HL-60 (cell line): ENCODE results near the gene CDH23.

ENCODE experiments used
- GABPA ChIP-seq: IDR thresholded peaks from 2 replicates; pipeline ENCODE4 v1.6.1; 2012; ENCODE audit warnings: low read depth
- POLR2AphosphoS5 ChIP-seq: IDR thresholded peaks from 2 replicates; pipeline ENCODE4 v1.6.1; 2012; ENCODE audit warnings: low read depth
- SPI1 ChIP-seq: IDR thresholded peaks from 2 replicates; pipeline ENCODE4 v1.6.1; 2012; ENCODE audit warnings: low read depth, mild to moderate bottlenecking, borderline replicate concordance
- TF ChIP-seq, protein P1 (sequence below): IDR thresholded peaks from one replicate; pipeline ENCODE4 v1.5.1; 2011; ENCODE audit warnings: low read length, control low read depth, inconsistent platforms; ENCODE audit not compliant: insufficient read depth
- TF ChIP-seq, protein P2 (sequence below): IDR thresholded peaks from 2 replicates; pipeline ENCODE4 v1.6.1; 2012; ENCODE audit warnings: low read depth; ENCODE audit not compliant: insufficient replicate concordance

DNA sequence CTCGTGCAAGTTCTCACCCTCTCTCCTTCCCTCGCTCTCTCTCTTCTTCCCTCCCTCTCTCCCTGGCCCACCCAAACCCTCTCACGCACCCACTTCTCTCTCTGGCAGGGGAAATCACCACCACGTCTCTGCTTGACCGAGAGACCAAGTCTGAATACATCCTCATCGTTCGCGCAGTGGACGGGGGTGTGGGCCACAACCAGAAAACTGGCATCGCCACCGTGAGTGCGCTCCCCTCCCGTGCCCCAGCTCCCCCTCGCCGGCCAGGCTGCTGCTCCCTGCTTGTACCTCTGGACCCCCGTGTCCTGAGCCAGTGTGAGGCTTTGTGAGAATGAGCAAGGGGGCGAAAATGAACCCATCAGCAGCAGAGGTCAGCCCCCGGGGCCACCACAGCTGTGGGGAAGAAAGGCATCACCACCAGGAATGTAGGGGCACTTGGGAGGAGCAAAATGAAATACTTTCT, 297.4 kb downstream of the CDH23 start:
- TF ChIP-seq, protein P1, sequence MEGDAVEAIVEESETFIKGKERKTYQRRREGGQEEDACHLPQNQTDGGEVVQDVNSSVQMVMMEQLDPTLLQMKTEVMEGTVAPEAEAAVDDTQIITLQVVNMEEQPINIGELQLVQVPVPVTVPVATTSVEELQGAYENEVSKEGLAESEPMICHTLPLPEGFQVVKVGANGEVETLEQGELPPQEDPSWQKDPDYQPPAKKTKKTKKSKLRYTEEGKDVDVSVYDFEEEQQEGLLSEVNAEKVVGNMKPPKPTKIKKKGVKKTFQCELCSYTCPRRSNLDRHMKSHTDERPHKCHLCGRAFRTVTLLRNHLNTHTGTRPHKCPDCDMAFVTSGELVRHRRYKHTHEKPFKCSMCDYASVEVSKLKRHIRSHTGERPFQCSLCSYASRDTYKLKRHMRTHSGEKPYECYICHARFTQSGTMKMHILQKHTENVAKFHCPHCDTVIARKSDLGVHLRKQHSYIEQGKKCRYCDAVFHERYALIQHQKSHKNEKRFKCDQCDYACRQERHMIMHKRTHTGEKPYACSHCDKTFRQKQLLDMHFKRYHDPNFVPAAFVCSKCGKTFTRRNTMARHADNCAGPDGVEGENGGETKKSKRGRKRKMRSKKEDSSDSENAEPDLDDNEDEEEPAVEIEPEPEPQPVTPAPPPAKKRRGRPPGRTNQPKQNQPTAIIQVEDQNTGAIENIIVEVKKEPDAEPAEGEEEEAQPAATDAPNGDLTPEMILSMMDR, result no peak
- TF ChIP-seq GABPA, result no peak
- TF ChIP-seq POLR2AphosphoS5, result no peak
- TF ChIP-seq, protein P2, sequence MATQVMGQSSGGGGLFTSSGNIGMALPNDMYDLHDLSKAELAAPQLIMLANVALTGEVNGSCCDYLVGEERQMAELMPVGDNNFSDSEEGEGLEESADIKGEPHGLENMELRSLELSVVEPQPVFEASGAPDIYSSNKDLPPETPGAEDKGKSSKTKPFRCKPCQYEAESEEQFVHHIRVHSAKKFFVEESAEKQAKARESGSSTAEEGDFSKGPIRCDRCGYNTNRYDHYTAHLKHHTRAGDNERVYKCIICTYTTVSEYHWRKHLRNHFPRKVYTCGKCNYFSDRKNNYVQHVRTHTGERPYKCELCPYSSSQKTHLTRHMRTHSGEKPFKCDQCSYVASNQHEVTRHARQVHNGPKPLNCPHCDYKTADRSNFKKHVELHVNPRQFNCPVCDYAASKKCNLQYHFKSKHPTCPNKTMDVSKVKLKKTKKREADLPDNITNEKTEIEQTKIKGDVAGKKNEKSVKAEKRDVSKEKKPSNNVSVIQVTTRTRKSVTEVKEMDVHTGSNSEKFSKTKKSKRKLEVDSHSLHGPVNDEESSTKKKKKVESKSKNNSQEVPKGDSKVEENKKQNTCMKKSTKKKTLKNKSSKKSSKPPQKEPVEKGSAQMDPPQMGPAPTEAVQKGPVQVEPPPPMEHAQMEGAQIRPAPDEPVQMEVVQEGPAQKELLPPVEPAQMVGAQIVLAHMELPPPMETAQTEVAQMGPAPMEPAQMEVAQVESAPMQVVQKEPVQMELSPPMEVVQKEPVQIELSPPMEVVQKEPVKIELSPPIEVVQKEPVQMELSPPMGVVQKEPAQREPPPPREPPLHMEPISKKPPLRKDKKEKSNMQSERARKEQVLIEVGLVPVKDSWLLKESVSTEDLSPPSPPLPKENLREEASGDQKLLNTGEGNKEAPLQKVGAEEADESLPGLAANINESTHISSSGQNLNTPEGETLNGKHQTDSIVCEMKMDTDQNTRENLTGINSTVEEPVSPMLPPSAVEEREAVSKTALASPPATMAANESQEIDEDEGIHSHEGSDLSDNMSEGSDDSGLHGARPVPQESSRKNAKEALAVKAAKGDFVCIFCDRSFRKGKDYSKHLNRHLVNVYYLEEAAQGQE, result no peak
- TF ChIP-seq SPI1, result no peak
